AG04450 (cell line): Measurements from ENCODE around the gene SARS2. TPM values are rescaled to one million over a fixed set of nuclear protein-coding genes. Genes with fewer than 3 reads are reported as not detected.
"Not testable (repeated sequence)": the region's sequence is repeated elsewhere in the genome, so short reads cannot be mapped to it uniquely, and the experiment has no call there.

ENCODE experiments used
- CTCF ChIA-PET: fragments of 300-600, 350-600 bp; formaldehyde crosslinking; extraction: SDS; loops from one replicate; lab custom pipeline; 2022; ENCODE audit warnings: antibody characterized with exemption, inconsistent platforms; lab: Charles Lee
- POLR2A ChIA-PET: fragments of 350-600 bp; formaldehyde crosslinking; extraction: SDS; loops from one replicate; lab custom pipeline; 2021; ENCODE audit warnings: antibody characterized with exemption, inconsistent platforms; lab: Yijun Ruan, JAX
- DNase-seq: peaks from one replicate; pipeline ENCODE4 v3.0.0-alpha.2; 2011; ENCODE audit warnings: low read depth, low spot score
- H3K27ac ChIP-seq: one replicate; pipeline ENCODE4 v1.5.1; 2012; ENCODE audit warnings: low read depth, low read length, control low read depth
- H3K27me3 ChIP-seq: one replicate; pipeline ENCODE4 v1.6.0; 2012; ENCODE audit warnings: low read length; ENCODE audit not compliant: control insufficient read depth, insufficient read depth
- H3K4me3 ChIP-seq: 2 replicates; pipeline ENCODE4 v1.5.1; 2011; ENCODE audit warnings: mild to moderate bottlenecking, low read depth, low read length, control low read depth
- H3K9me3 ChIP-seq: 2 replicates; pipeline ENCODE4 v1.5.1; 2012; ENCODE audit warnings: low read length; ENCODE audit not compliant: control insufficient read depth, insufficient read depth
- polyA plus RNA-seq: library from polyadenylated mRNA; depleted of rRNA; stranded (reverse); fragments of >200 nt; gene quantifications from 2 replicates; pipeline ENCODE4 v1.2.3, GENCODE V29; 2011
- TF ChIP-seq, protein P1 (sequence below): IDR thresholded peaks from 2 replicates; pipeline ENCODE4 v1.5.1; 2011; ENCODE audit warnings: low read depth, low read length, control low read depth, inconsistent platforms

The SARS2 gene
- polyA plus RNA-seq, 1 experiment = 10.1 TPM

DNA sequence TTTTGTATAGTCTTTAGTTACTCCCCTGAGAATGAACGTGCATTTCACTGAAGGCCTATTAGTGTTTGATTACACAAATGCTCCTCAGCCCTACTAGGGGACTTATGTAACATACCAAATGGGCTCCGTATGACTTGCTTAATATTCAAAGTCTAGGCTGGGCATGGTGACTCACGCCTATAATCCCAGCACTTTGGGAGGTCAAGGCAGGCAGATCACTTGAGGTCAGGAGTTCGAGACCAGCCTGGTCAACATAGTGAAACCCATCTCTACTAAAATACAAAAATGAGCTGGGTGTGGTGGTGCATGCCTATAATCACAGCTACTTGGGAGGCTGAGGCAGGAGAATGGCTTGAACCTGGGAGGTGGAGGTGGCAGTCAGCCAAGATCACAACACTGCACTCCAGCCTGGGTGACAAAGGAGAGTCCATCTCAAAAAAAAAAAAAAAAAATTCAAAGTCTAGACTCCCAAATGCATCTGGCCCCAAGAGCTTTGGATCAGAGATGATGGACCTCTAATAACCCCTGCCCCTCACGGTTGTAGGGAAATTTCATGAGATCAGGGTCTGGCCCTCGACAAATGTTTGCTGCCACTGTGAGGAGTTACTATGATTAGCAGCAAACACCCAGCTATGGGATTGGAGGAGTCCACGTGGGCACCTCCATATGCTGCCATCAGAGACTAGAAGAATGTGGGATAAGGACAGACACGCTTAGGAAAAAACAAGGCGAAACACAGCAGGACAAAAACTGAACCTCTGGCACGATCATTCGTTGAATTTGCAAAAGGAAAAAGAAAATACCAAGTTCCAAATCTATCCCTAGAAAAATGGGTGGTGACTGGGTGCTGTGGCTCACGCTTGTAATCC, 40.3 kb upstream of the SARS2 start:
- TF ChIP-seq, protein P1, sequence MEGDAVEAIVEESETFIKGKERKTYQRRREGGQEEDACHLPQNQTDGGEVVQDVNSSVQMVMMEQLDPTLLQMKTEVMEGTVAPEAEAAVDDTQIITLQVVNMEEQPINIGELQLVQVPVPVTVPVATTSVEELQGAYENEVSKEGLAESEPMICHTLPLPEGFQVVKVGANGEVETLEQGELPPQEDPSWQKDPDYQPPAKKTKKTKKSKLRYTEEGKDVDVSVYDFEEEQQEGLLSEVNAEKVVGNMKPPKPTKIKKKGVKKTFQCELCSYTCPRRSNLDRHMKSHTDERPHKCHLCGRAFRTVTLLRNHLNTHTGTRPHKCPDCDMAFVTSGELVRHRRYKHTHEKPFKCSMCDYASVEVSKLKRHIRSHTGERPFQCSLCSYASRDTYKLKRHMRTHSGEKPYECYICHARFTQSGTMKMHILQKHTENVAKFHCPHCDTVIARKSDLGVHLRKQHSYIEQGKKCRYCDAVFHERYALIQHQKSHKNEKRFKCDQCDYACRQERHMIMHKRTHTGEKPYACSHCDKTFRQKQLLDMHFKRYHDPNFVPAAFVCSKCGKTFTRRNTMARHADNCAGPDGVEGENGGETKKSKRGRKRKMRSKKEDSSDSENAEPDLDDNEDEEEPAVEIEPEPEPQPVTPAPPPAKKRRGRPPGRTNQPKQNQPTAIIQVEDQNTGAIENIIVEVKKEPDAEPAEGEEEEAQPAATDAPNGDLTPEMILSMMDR = no peak
- no peak for DNase-seq
- Histone ChIP-seq H3K27me3 (no peaks in the 10 kb centered on the region), H3K27ac (no peak overlapping the region), H3K4me3 (no peak overlapping the region), H3K9me3 (no peaks in the 10 kb centered on the region; the same call in 1 of the 2 replicates)
- ChIA-PET POLR2A (interaction anchor here (0.7 kb wide), 1 partner anchor 13 kb away, joined by 4 read pairs; no protein-coding TSS in a partner anchor), CTCF (interaction anchor here (0.7 to 2.2 kb wide), 2 partner anchors 8 to 11 kb away, joined by 3 to 8 read pairs; no protein-coding TSS in a partner anchor)

DNA sequence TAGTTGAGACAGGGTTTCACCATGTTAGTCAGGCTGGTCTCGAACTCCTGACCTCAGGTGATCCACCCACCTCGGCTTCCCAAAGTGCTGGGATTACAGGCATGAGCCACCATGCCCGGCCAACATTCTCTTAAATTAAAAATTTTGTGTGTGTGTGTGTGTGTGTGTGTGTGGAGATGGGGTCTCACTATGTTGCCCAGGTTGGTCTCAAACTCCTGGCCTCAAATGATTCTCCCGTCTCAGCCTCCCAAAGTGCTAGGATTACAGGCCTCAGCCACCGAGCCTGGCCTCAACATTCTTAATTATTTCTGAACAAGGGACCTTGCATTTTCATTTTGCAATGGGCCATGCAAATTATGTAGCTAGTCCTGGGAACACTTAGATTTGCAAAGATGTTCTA, 35.6 kb upstream of the SARS2 start:
- H3K4me3 ChIP-seq, DNase-seq, POLR2A ChIA-PET, H3K9me3 ChIP-seq, H3K27me3 ChIP-seq, H3K27ac ChIP-seq: not testable (repeated sequence)
- CTCF ChIA-PET = interaction anchor here (0.6 kb wide), 1 partner anchor 722 kb away, joined by 4 read pairs; no protein-coding TSS in a partner anchor

DNA sequence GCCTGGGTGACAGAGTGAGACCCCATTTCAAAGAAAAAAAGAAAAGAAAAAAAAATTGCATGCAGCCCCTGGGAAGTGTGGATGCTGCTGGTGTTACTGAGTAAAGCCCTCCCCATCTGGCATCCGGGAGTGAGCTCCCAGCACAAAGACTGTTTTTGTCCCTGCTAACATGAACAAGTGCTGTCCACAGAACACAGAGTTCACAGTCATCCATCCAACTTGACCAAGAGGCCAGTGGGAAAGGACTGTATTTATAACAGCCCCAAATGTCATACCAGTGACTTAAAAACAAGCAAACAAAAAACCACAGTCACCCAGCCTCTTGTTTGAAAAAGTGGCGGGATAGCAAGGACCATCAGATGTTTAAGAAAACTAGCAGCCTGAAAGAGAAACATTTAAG, 34.2 kb upstream of the SARS2 start:
- no peak overlapping the region for H3K27ac ChIP-seq
- H3K4me3 ChIP-seq = no peak overlapping the region
- no peak for DNase-seq
- TF ChIP-seq, protein P1 = no peak
- ChIA-PET POLR2A (no interaction called here), CTCF (no interaction called here)
- H3K9me3 ChIP-seq = no peaks in the 10 kb centered on the region
- H3K27me3 ChIP-seq = no peaks in the 10 kb centered on the region

DNA sequence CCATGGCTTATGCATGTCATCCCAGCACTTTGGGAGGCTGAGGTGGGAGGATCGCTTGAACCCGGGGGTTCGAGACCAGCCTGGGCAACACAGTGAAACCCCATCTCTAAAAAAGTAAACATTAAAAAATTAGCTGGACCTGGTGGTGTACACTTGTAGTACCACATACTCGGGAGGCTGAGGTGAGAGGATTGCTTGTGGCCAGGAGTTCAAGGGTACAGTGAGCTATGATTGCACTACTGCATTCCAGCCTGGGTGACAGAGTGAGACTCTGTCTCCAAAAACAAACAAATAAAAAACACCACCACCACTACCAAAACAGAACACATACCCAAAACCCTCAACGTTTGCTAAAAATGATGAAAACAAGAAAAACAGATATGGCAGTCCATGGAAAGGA, 29.1 kb upstream of the SARS2 start:
- Histone ChIP-seq H3K9me3 (no peaks in the 10 kb centered on the region), H3K4me3 (no peak overlapping the region), H3K27me3 (no peaks in the 10 kb centered on the region), H3K27ac (no peak overlapping the region)
- CTCF ChIA-PET = interaction anchor here (0.9 to 1.5 kb wide), 4 partner anchors 11 to 227 kb away, joined by 3 read pairs; no protein-coding TSS in a partner anchor
- TF ChIP-seq, protein P1 = no peak
- no peak for DNase-seq
- POLR2A ChIA-PET = no interaction called here

DNA sequence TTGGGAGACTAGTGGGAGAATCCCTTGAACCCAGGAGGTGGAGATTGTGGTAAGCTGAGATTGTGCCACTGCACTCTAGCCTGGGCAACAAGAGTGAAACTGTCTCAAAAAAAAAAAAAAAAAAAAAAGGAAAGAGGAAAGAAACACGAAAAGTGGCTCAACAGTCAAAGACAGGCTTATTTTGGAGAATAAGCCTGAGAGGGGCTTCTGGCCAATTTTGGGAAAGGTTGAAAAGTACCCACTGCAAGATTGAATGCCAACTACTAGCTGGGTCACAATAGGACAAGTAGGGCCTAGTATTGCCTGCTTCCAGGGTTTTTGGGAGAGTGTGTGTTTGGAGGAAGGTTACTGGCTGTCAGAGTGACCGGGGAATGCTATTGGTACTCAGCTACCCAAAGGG, 27.7 kb upstream of the SARS2 start:
- TF ChIP-seq, protein P1 = no peak
- no peaks in the 10 kb centered on the region for H3K27me3 ChIP-seq
- no peak for DNase-seq
- CTCF ChIA-PET = interaction anchor here (1.3 kb wide), 1 partner anchor 94 kb away, joined by 4 read pairs; no protein-coding TSS in a partner anchor
- H3K9me3 ChIP-seq = no peaks in the 10 kb centered on the region
- H3K4me3 ChIP-seq = no peak overlapping the region
- no peak overlapping the region for H3K27ac ChIP-seq
- POLR2A ChIA-PET = no interaction called here
